Parathyroid adenoma (tissue), 2 donors: ENCODE measurements around the gene SLC6A15.

Experiments used
- H2AFZ ChIP-seq: fragments of 300-600 bp; sonication (generic); one replicate; pipeline ENCODE4 v1.7.0; 2017; ENCODE audit warnings: antibody characterized with exemption, mild to moderate bottlenecking
- H3K27ac ChIP-seq: fragments of 300-600 bp; sonication (generic); one replicate; pipeline ENCODE4 v1.7.0; 2017
- H3K27me3 ChIP-seq: fragments of 300-600 bp; sonication (generic); one replicate; pipeline ENCODE4 v1.7.0; 2017; ENCODE audit warnings: low read length; ENCODE audit not compliant: control insufficient read depth, insufficient read depth
- H3K36me3 ChIP-seq: fragments of 300-600 bp; sonication (generic); one replicate; pipeline ENCODE4 v1.7.0; 2017; ENCODE audit warnings: low read length; ENCODE audit not compliant: control insufficient read depth, insufficient read depth
- H3K4me1 ChIP-seq: fragments of 300-600 bp; sonication (generic); one replicate; pipeline ENCODE4 v1.7.0; 2017; ENCODE audit warnings: control low read depth
- H3K4me2 ChIP-seq: fragments of 300-600 bp; sonication (generic); one replicate; pipeline ENCODE4 v1.7.0; 2017; ENCODE audit warnings: low read length
- H3K4me3 ChIP-seq: fragments of 300-600 bp; sonication (generic); one replicate; pipeline ENCODE4 v1.7.0; 2017; ENCODE audit warnings: low read depth, low read length
- H3K79me2 ChIP-seq: fragments of 300-600 bp; sonication (generic); one replicate; pipeline ENCODE4 v1.7.0; 2017; ENCODE audit warnings: control low read depth
- H3K9ac ChIP-seq: fragments of 300-600 bp; sonication (generic); one replicate; pipeline ENCODE4 v1.7.0; 2017; ENCODE audit warnings: mild to moderate bottlenecking
- H3K9me3 ChIP-seq: fragments of 300-600 bp; sonication (generic); one replicate; pipeline ENCODE4 v1.7.0; 2017; ENCODE audit warnings: low read length; ENCODE audit not compliant: control insufficient read depth
- CTCF ChIP-seq: fragments of 300-600 bp; sonication (generic); IDR thresholded peaks from one replicate; pipeline ENCODE4 v1.7.0; 2017; ENCODE audit warnings: antibody characterized with exemption, mild to moderate bottlenecking
- donor health status: primary hyperparathyroidism.

The SLC6A15 gene

GRCh38 chr12:84841591-84841990 lies 71.0 kb downstream of the SLC6A15 start:
- Histone ChIP-seq H3K9ac (no peak overlapping the region), H3K79me2 (no peaks in the 10 kb centered on the region), H2AFZ (no peak overlapping the region), H3K4me3 (no peak overlapping the region), H3K4me1 (no peaks in the 10 kb centered on the region), H3K27ac (no peak overlapping the region), H3K36me3 (no peaks in the 10 kb centered on the region), H3K9me3 (no peaks in the 10 kb centered on the region), H3K27me3 (no peaks in the 10 kb centered on the region), H3K4me2 (no peak overlapping the region)
- no peak for TF ChIP-seq CTCF

DNA sequence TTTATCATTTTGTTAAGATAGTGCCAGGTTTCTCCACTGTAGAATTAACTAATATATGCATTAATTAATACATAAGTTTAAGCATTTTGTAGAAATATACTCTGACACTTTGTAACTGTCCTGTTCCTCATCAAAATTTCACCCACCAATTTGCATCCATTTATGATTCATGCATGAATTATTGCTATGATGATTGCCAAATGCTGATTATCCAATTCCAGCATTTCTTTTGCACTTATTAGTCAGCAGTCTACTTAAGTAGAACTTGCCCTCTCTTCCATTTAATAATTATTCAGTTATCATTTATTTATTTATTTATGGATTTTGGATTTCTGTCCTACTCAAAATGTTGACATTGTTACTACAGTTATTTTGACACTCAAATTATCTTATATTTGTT lies 72.2 kb downstream of the SLC6A15 start:
- no peak overlapping the region for H3K4me2 ChIP-seq
- no peaks in the 10 kb centered on the region for H3K4me1 ChIP-seq
- no peak overlapping the region for H3K27ac ChIP-seq
- H3K4me3 ChIP-seq: no peak overlapping the region
- no peak for TF ChIP-seq CTCF
- H3K9ac ChIP-seq: no peak overlapping the region
- no peaks in the 10 kb centered on the region for H3K36me3 ChIP-seq
- H3K79me2 ChIP-seq: no peaks in the 10 kb centered on the region
- no peaks in the 10 kb centered on the region for H3K27me3 ChIP-seq
- H3K9me3 ChIP-seq: no peaks in the 10 kb centered on the region
- no peak overlapping the region for H2AFZ ChIP-seq

- H3K36me3 ChIP-seq: no peaks in the 10 kb centered on the region
- TF ChIP-seq CTCF: no peak
- H3K9me3 ChIP-seq: no peaks in the 10 kb centered on the region
- H3K4me3 ChIP-seq: no peak overlapping the region
- no peaks in the 10 kb centered on the region for H3K4me1 ChIP-seq
- no peaks in the 10 kb centered on the region for H3K27me3 ChIP-seq
- no peak overlapping the region for H2AFZ ChIP-seq
- H3K9ac ChIP-seq: no peak overlapping the region
- no peak overlapping the region for H3K27ac ChIP-seq
- H3K79me2 ChIP-seq: no peaks in the 10 kb centered on the region
- no peak overlapping the region for H3K4me2 ChIP-seq
Measured at GRCh38 chr12:84826925-84827324, 85.7 kb downstream of the SLC6A15 start.

GRCh38 chr12:84825149-84825548 lies 87.5 kb downstream of the SLC6A15 start:
- no peaks in the 10 kb centered on the region for H3K9me3 ChIP-seq
- no peak overlapping the region for H2AFZ ChIP-seq
- no peaks in the 10 kb centered on the region for H3K4me1 ChIP-seq
- no peaks in the 10 kb centered on the region for H3K79me2 ChIP-seq
- H3K27ac ChIP-seq: no peak overlapping the region
- no peak overlapping the region for H3K4me2 ChIP-seq
- no peak overlapping the region for H3K9ac ChIP-seq
- no peaks in the 10 kb centered on the region for H3K27me3 ChIP-seq
- H3K36me3 ChIP-seq: no peaks in the 10 kb centered on the region
- H3K4me3 ChIP-seq: no peak overlapping the region
- no peak for TF ChIP-seq CTCF

GRCh38 chr12:84822525-84822924 lies 90.1 kb downstream of the SLC6A15 start:
- Histone ChIP-seq H3K4me1 (no peaks in the 10 kb centered on the region), H3K27ac (no peak overlapping the region), H3K4me3 (no peak overlapping the region), H3K79me2 (no peaks in the 10 kb centered on the region), H3K4me2 (no peak overlapping the region), H3K27me3 (no peaks in the 10 kb centered on the region), H3K9me3 (no peaks in the 10 kb centered on the region), H3K9ac (no peak overlapping the region), H3K36me3 (no peaks in the 10 kb centered on the region), H2AFZ (no peak overlapping the region)
- no peak for TF ChIP-seq CTCF
